Right lobe of liver (tissue), 6 donors: ENCODE data around the gene CIZ1. TPM values are rescaled to one million over a fixed set of nuclear protein-coding genes. Genes with fewer than 3 reads are reported as not detected.
A peak's percentile ranks its signal among the peaks of the same experiment; 100 is the strongest.
"Not testable (repeated sequence)": the region's sequence is repeated elsewhere in the genome, so short reads cannot be mapped to it uniquely, and the experiment has no call there.

Experiments
- ATAC-seq, 4 donors: fragments of 200-7000 bp; cut with Tn5 transposase; one replicate each; pipeline ENCODE4 v1.9.1; 2020; ENCODE audit warnings: mild to moderate bottlenecking in 4 of 4, moderate library complexity in 4 of 4
- DNase-seq, 3 donors: peaks; one replicate each; pipeline ENCODE4 v3.0.0-alpha.2; 2020
- H3K27ac ChIP-seq, 3 donors: fragments of 200-600 bp; one replicate each; pipeline ENCODE4 v1.8.0; 2022
- H3K27me3 ChIP-seq, 2 donors: fragments of 200-600 bp; one replicate each; pipeline ENCODE4 v1.8.0; 2022
- H3K36me3 ChIP-seq, 4 donors: fragments of 200-600 bp; sonication (generic) in 1 of 4; one replicate each; pipeline versions ENCODE4 v1.5.1 to v1.8.0; 2017 to 2022; ENCODE audit warnings: control low read depth in 1 of 4
- H3K4me1 ChIP-seq, 4 donors: fragments of 200-600 bp; sonication (generic) in 1 of 4; one replicate each; pipeline versions ENCODE4 v1.5.1 to v1.8.0; 2017 to 2022; ENCODE audit warnings: control low read depth in 1 of 4
- H3K4me3 ChIP-seq, 3 donors: fragments of 200-600 bp; one replicate each; pipeline ENCODE4 v1.8.0; 2022
- H3K9me3 ChIP-seq, 4 donors: fragments of 200-600 bp; sonication (generic) in 1 of 4; one replicate each; pipeline versions ENCODE4 v1.5.1 to v1.8.0; 2017 to 2022; ENCODE audit warnings: control low read depth in 1 of 4
- CTCF ChIP-seq, 4 donors: fragments of 200-600 bp in 3 of 4; fragments of 450-650 bp in 1 of 4; IDR thresholded peaks; one replicate each; pipeline versions ENCODE4 v1.5.1 to v1.8.0; 2016 to 2022; ENCODE audit warnings: antibody characterized with exemption in 4 of 4, mild to moderate bottlenecking in 2 of 4
- POLR2A ChIP-seq: fragments of 450-650 bp; IDR thresholded peaks from one replicate; pipeline ENCODE4 v1.6.1; 2017; ENCODE audit warnings: antibody characterized with exemption, mild to moderate bottlenecking
- WGBS: methylation state at CpG from one replicate; pipeline ENCODE4 v1.1.6; 2018; ENCODE audit warnings: low coverage, low lambda C conversion rate; ENCODE audit not compliant: insufficient coverage; ENCODE audit errors: missing lambda C conversion rate; 5-methylcytosine and 5-hydroxymethylcytosine counted together
- intact Hi-C, 2 donors: fragments of 100-400 bp; cut with DNase I; formaldehyde crosslinking; loops; one replicate each; pipeline versions ENCODE4 v1.11.2 to v1.14.1; 2022
- long read RNA-seq: library from polyadenylated mRNA; unstranded; transcript quantifications from one replicate; pipeline ENCODE4 v2.0.0, GENCODE V29; 2019
- total RNA-seq, 6 experiments: library from RNA; depleted of rRNA in 2 of 6; stranded (reverse); fragments of >200 nt in 2 of 6; fragmentation: NEBNext Ultra II Directional in 3 of 6; extraction: Animal tissue kit (Norgen Biotek cat#: 25700) in 3 of 6; gene quantifications; one replicate each; pipeline versions ENCODE4 v1.1.0 to v1.2.4, GENCODE V29; 2016 to 2023
- donor health status: DM: no; HTN: yes; CAD: no.
- donor health status: DM: no; HTN: no; CAD: no.
- donor health status: DM: no; HTN: no; CAD: no.
- donor health status: DM: no; HTN: yes; CAD: no.
- donor health status: DM: no; HTN: yes; CAD: no.

Gene CIZ1
- 10 to 100 TPM; 15.9 to 33.5 (median 24.0) TPM for total RNA-seq
- long read RNA-seq, partial matches to known transcripts: 0 of 1 reads
- long read RNA-seq, other reads (novel, unspliced or antisense): 0 of 1 reads

- peaks cover 0 to 10% (median 0%) of the 10 kb centered on the region in 4 donors for H3K36me3 ChIP-seq
- DNase-seq (peak; percentile 79 to 83 (median 83)), ATAC-seq (peak; percentile 86 to 97 (median 91))
- no peaks in the 10 kb centered on the region for H3K9me3 ChIP-seq
- peak within 1 kb of the TSS; percentile 93 to 98 (median 97) for H3K4me3 ChIP-seq
- WGBS: 0% methylated on average over 3 of the region's 71 CpGs
- intact Hi-C loops: no loop called here
- H3K27ac ChIP-seq: peak within 1 kb of the TSS; percentile 67 to 88 (median 70)
- H3K27me3 ChIP-seq: no peaks in the 10 kb centered on the region
- TF ChIP-seq POLR2A (peak; percentile 66), CTCF (IDR thresholded peaks at IDR 0.05) (peak; percentile 66 to 92 (median 84))
- H3K4me1 ChIP-seq: peaks cover 0 to 17% (median 5%) of the 10 kb centered on the region in 4 donors
Measured at GRCh38 chr9:128191406-128192046, at the start of gene CIZ1. CIZ1 (minus strand) TSS chr9:128191572; CDS start chr9:128190857, 715 bp downstream.

- intact Hi-C loops: no loop called here
- WGBS: 71% methylated on average over 2 of the region's 28 CpGs
- no peak for DNase-seq
- H3K9me3 ChIP-seq: no peaks in the 10 kb centered on the region
- no peak overlapping the region for H3K4me3 ChIP-seq
- ATAC-seq: peak in 1 of 4 donors; percentile 21
- TF ChIP-seq CTCF (IDR thresholded peaks at IDR 0.05) (no peak), POLR2A (no peak)
- no peak overlapping the region for H3K27ac ChIP-seq
- H3K4me1 ChIP-seq: no peaks in the 10 kb centered on the region
- no peaks in the 10 kb centered on the region for H3K27me3 ChIP-seq
- no peaks in the 10 kb centered on the region for H3K36me3 ChIP-seq
Measured at GRCh38 chr9:128233817-128234406, 42.5 kb upstream of the CIZ1 start.

GRCh38 chr9:128232528-128233428 is 41.4 kb upstream of the CIZ1 start:
- Histone ChIP-seq H3K4me1 (no peaks in the 10 kb centered on the region), H3K27me3 (no peaks in the 10 kb centered on the region), H3K9me3 (no peaks in the 10 kb centered on the region), H3K27ac (no peak overlapping the region), H3K36me3 (no peaks in the 10 kb centered on the region), H3K4me3 (no peak overlapping the region)
- 46% methylated on average over 3 of the region's 22 CpGs for WGBS
- intact Hi-C loops: no loop called here
- DNase-seq: no peak
- peak in 1 of 4 donors; percentile 37 for ATAC-seq
- no peak for TF ChIP-seq CTCF (IDR thresholded peaks at IDR 0.05)
- no peak for TF ChIP-seq POLR2A

GRCh38 chr9:128231638-128232527 is 40.5 kb upstream of the CIZ1 start:
- Histone ChIP-seq H3K9me3 (no peaks in the 10 kb centered on the region), H3K27me3 (no peaks in the 10 kb centered on the region), H3K4me1 (no peaks in the 10 kb centered on the region), H3K4me3 (no peak overlapping the region), H3K27ac (no peak overlapping the region), H3K36me3 (no peaks in the 10 kb centered on the region)
- ATAC-seq (no peak), DNase-seq (no peak)
- 36% methylated on average over 4 of the region's 16 CpGs for WGBS
- intact Hi-C loops: no loop called here
- TF ChIP-seq POLR2A (no peak), CTCF (IDR thresholded peaks at IDR 0.05) (no peak)

- H3K4me3 ChIP-seq, H3K4me1 ChIP-seq, intact Hi-C loops, H3K27me3 ChIP-seq, H3K9me3 ChIP-seq, ATAC-seq, H3K36me3 ChIP-seq, DNase-seq, H3K27ac ChIP-seq: not testable (repeated sequence)
- WGBS: 75% methylated on average over 6 of the region's 7 CpGs
Measured at GRCh38 chr9:128230897-128231296, 39.5 kb upstream of the CIZ1 start.
